Esophagus muscularis mucosa (tissue), 3 donors: Measurements from ENCODE around the gene ARAP3.

Experiments used
- POLR2A ChIP-seq: fragments of 450-650 bp; IDR thresholded peaks from one replicate; pipeline ENCODE4 v1.6.1; 2017; ENCODE audit warnings: antibody characterized with exemption, moderate library complexity, mild to moderate bottlenecking, low read depth
- TF ChIP-seq, protein P1 (sequence below), 3 experiments: fragments of 200-600 bp in 2 of 3; fragments of 450-650 bp in 1 of 3; sonication (generic) in 2 of 3; IDR thresholded peaks; one replicate each; pipeline ENCODE4 v1.5.1; 2017 to 2019; ENCODE audit warnings: antibody characterized with exemption in 3 of 3, mild to moderate bottlenecking in 2 of 3, moderate library complexity in 1 of 3

DNA sequence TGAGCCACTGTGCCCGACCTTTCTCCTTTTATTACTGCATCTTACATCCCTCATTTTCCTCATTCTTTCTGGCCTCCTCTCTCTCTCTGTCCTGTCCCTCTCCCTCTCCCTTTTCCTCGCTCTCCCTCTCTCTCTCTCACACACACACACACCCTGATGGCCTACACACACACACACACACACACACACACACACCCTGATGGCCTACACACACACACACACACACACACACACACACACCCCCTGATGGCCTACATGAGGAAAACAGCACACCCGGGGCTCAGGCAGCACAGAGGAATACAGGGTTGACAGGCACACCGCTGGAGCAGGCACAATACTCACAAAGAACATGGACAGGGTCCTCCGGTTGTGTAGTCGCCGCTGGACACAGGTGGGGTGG is 27.0 kb downstream of the ARAP3 start:
- TF ChIP-seq, protein P1, sequence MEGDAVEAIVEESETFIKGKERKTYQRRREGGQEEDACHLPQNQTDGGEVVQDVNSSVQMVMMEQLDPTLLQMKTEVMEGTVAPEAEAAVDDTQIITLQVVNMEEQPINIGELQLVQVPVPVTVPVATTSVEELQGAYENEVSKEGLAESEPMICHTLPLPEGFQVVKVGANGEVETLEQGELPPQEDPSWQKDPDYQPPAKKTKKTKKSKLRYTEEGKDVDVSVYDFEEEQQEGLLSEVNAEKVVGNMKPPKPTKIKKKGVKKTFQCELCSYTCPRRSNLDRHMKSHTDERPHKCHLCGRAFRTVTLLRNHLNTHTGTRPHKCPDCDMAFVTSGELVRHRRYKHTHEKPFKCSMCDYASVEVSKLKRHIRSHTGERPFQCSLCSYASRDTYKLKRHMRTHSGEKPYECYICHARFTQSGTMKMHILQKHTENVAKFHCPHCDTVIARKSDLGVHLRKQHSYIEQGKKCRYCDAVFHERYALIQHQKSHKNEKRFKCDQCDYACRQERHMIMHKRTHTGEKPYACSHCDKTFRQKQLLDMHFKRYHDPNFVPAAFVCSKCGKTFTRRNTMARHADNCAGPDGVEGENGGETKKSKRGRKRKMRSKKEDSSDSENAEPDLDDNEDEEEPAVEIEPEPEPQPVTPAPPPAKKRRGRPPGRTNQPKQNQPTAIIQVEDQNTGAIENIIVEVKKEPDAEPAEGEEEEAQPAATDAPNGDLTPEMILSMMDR (IDR thresholded peaks at IDR 0.05), result no peak
- no peak for TF ChIP-seq POLR2A
